AG04450 (cell line): ENCODE measurements around the gene SNED1. TPM values are rescaled to one million over a fixed set of nuclear protein-coding genes. Genes with fewer than 3 reads are reported as not detected.

Experiments used
- CTCF ChIA-PET: fragments of 300-600, 350-600 bp; formaldehyde crosslinking; extraction: SDS; loops from one replicate; lab custom pipeline; 2022; ENCODE audit warnings: antibody characterized with exemption, inconsistent platforms; lab: Charles Lee
- POLR2A ChIA-PET: fragments of 350-600 bp; formaldehyde crosslinking; extraction: SDS; loops from one replicate; lab custom pipeline; 2021; ENCODE audit warnings: antibody characterized with exemption, inconsistent platforms; lab: Yijun Ruan, JAX
- DNase-seq: peaks from one replicate; pipeline ENCODE4 v3.0.0-alpha.2; 2011; ENCODE audit warnings: low read depth, low spot score
- H3K27ac ChIP-seq: one replicate; pipeline ENCODE4 v1.5.1; 2012; ENCODE audit warnings: low read depth, low read length, control low read depth
- H3K27me3 ChIP-seq: one replicate; pipeline ENCODE4 v1.6.0; 2012; ENCODE audit warnings: low read length; ENCODE audit not compliant: control insufficient read depth, insufficient read depth
- H3K4me3 ChIP-seq: 2 replicates; pipeline ENCODE4 v1.5.1; 2011; ENCODE audit warnings: mild to moderate bottlenecking, low read depth, low read length, control low read depth
- H3K9me3 ChIP-seq: 2 replicates; pipeline ENCODE4 v1.5.1; 2012; ENCODE audit warnings: low read length; ENCODE audit not compliant: control insufficient read depth, insufficient read depth
- polyA plus RNA-seq: library from polyadenylated mRNA; depleted of rRNA; stranded (reverse); fragments of >200 nt; gene quantifications from 2 replicates; pipeline ENCODE4 v1.2.3, GENCODE V29; 2011
- TF ChIP-seq, protein P1 (sequence below): IDR thresholded peaks from 2 replicates; pipeline ENCODE4 v1.5.1; 2011; ENCODE audit warnings: low read depth, low read length, control low read depth, inconsistent platforms

SNED1 gene
- polyA plus RNA-seq, 1 experiment = 1.6 TPM

DNA sequence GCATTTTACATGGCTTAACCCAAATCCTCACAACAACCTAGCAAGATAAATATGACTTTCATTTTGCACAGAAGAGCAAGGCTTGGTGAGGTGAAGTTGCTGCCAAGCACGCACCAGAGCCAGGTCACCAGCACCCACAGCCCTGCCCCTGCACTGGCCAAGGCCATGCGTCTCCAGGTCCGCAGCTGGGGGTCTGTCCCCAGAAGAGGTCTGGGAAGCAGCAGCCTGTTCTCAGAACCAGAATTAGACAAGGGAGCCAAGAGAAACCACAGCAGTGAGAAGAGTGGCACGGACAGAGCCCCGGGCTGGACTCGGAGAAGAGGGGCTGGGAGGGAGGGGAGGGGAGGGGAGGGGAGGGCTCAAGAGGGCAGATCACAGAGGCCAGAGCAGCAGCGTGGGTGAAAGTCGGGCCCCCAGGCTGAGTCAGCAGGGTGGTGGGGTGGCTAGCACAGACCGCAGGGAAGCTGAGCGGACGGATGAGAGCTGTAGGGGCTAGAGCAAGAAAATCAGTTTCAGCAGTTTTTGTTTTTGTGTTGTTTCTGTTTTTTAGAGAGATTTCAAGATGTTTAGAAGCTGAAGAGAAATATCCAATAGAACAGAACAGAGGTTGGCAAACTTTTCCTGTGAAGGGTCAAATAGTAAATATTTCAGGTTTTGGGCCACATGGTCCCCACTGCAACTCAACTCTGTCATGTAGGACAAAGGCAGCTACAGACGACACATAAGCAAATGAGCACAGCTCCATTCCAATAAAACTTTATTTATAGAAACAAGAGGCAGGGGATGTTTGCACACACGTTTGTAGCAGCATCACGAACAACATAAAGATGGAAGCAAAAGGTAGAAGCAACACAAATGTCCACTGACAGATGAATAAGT is 111.0 kb downstream of the SNED1 start:
- POLR2A ChIA-PET = no interaction called here
- CTCF ChIA-PET = no interaction called here
- H3K9me3 ChIP-seq = no peaks in the 10 kb centered on the region
- no peak overlapping the region for H3K4me3 ChIP-seq
- H3K27ac ChIP-seq = no peak overlapping the region
- no peak for DNase-seq
- TF ChIP-seq, protein P1, sequence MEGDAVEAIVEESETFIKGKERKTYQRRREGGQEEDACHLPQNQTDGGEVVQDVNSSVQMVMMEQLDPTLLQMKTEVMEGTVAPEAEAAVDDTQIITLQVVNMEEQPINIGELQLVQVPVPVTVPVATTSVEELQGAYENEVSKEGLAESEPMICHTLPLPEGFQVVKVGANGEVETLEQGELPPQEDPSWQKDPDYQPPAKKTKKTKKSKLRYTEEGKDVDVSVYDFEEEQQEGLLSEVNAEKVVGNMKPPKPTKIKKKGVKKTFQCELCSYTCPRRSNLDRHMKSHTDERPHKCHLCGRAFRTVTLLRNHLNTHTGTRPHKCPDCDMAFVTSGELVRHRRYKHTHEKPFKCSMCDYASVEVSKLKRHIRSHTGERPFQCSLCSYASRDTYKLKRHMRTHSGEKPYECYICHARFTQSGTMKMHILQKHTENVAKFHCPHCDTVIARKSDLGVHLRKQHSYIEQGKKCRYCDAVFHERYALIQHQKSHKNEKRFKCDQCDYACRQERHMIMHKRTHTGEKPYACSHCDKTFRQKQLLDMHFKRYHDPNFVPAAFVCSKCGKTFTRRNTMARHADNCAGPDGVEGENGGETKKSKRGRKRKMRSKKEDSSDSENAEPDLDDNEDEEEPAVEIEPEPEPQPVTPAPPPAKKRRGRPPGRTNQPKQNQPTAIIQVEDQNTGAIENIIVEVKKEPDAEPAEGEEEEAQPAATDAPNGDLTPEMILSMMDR = no peak
- no peaks in the 10 kb centered on the region for H3K27me3 ChIP-seq

DNA sequence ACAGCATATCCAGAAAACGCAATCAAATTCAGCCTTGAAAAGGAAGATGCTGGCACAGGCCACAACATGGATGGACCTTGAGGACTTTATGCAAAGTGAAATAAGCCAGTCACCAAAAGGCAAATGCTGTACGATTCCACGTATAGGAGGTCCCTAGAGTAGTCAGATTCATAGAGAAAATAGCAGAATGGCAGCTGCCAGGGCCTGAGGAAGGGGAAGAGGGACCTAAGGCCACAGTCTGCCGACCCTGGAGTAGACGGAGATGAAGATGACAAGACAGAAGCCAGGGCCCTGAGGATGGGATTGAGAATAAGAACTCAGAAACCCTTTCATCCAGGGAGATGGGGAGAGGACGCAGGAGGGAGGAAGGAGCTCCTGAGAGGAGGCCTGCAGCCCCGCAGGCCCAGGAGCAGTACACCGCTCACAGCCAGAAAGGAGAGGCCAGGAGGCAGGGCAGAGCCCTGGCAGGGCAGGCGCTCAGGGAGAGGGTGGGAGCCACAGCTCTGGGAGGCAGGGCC is 111.7 kb downstream of the SNED1 start:
- ChIA-PET POLR2A (interaction anchor here (0.7 kb wide), 1 partner anchor 609 kb away, joined by 4 read pairs; no protein-coding TSS in a partner anchor), CTCF (no interaction called here)
- TF ChIP-seq, protein P1 = no peak

DNA sequence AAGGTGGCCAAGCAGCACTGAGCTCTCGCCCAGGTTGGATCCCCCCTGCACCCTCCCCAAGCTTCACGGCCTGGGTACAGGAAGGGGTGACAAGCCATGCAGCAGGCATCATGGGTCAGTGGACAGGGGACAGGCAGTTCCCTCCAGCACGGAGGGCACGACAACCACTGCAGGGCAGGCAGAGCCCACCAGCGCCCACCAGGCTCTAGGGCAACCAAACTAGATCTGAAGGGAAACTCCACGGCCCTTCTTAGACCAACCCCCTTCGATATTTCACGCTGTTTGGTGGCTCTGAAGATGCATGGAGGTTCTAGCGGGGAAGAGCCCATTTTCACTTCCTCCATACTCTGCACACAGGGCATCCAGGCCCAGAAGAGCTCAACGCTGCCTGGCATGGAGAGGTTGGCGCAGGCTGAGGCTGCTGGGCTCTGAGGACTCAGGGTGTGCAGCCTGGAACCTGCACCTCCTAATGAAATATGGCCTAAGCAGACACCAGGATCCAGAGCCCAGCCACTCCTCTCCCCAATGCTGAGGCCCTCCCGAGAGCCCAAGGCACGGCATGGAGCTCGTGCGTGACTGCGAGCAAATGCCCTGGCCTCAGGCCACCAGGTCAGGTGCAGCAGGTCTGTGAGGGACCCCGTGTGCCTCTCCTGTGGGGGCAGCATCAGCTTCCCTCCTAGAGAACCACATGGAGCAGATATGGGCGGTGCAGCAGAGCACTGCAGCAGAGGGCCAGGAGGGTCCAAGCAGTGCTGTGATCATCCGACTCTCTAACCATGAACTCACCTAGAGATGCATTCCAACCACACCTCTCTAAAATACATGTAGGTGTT is 112.4 kb downstream of the SNED1 start:
- ChIA-PET POLR2A (interaction anchor here (0.7 kb wide), 1 partner anchor 609 kb away, joined by 4 read pairs; no protein-coding TSS in a partner anchor), CTCF (no interaction called here)
- H3K27ac ChIP-seq = no peak overlapping the region
- no peaks in the 10 kb centered on the region for H3K27me3 ChIP-seq
- no peak overlapping the region for H3K4me3 ChIP-seq
- DNase-seq = no peak
- H3K9me3 ChIP-seq = no peaks in the 10 kb centered on the region
- TF ChIP-seq, protein P1 = no peak

More for the DNA sequence above, 111.7 kb downstream of the SNED1 start:
- no peak overlapping the region for H3K4me3 ChIP-seq
- no peaks in the 10 kb centered on the region for H3K9me3 ChIP-seq
- H3K27ac ChIP-seq = no peak overlapping the region
- H3K27me3 ChIP-seq = no peaks in the 10 kb centered on the region
- no peak for DNase-seq

DNA sequence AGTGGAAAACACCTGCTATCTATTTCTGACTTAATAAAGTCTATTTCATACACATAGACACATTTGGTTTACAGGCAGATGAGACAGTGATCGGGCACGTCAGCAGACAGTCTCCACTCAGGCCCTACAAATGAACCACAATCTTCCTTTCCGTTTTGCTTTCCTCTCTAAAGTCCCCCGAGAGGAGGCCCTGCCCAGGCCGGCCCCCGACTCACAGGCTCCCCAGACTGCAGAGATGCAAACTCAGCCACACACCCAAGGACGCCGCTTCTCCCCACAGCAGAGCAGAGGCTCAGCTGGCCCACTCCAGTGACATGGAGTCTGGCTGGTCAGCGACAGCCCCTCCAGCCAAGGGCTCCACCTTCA is 113.0 kb downstream of the SNED1 start:
- Histone ChIP-seq H3K27me3 (no peaks in the 10 kb centered on the region), H3K4me3 (no peak overlapping the region), H3K9me3 (no peaks in the 10 kb centered on the region), H3K27ac (no peak overlapping the region)
- ChIA-PET POLR2A (no interaction called here), CTCF (no interaction called here)
- DNase-seq = no peak
- TF ChIP-seq, protein P1 = no peak

DNA sequence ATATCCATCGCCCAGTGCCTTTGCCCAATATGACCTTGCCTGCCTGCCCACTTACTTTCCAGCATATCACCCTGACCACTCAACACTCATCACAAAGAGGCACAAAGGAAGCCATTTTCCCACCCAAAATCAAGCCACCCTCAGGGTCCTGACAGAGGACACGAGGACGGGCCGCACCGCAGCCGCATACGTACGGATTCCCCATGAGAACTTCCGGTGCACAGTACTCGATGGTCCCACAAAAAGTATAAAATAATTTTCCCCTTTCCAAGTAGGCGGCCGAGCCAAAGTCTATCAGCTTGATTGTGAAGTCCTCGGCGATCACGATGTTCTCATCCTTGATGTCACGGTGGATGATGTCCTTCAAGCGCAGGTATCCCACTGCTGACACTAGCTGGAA is 113.6 kb downstream of the SNED1 start:
- no peaks in the 10 kb centered on the region for H3K9me3 ChIP-seq
- TF ChIP-seq, protein P1 = no peak
- POLR2A ChIA-PET = no interaction called here
- CTCF ChIA-PET = no interaction called here
- no peaks in the 10 kb centered on the region for H3K27me3 ChIP-seq
- H3K27ac ChIP-seq = no peak overlapping the region
- DNase-seq = no peak
- no peak overlapping the region for H3K4me3 ChIP-seq
